IMR-90 (cell line): Measurements from ENCODE around the gene ZBTB38. TPM values are rescaled to one million over a fixed set of nuclear protein-coding genes. Genes with fewer than 3 reads are reported as not detected.

Source experiments
- ATAC-seq: fragments of 200-7000 bp; cut with Tn5 transposase; 2 replicates; pipeline ENCODE4 v1.9.1; 2020; ENCODE audit warnings: low read depth, mild to moderate bottlenecking, moderate library complexity
- BruUV-seq: library from RNA; stranded (reverse); fragments of 400-500 nt; replicated peaks from 2 replicates; lab custom pipeline; 2021; lab: Mats Ljungman, UMichigan
- CTCF ChIA-PET: fragments of 300-600 bp; formaldehyde crosslinking; extraction: SDS; loops from one replicate; lab custom pipeline; 2021; ENCODE audit warnings: antibody characterized with exemption; lab: Yijun Ruan, JAX
- POLR2A ChIA-PET: fragments of 300-600 bp; sonication (Branson Sonifier 250); formaldehyde crosslinking; loops from one replicate; lab custom pipeline; 2022; ENCODE audit warnings: antibody characterized with exemption; ENCODE audit not compliant: unreplicated experiment; lab: Charles Lee
- DNase-seq: peaks from one replicate; pipeline ENCODE4 v3.0.0; 2013
- H2AFZ ChIP-seq: replicated peaks from 2 replicates; pipeline ENCODE3; 2013; ENCODE audit warnings: low read length, mild to moderate bottlenecking; ENCODE audit not compliant: poor library complexity
- H2AK5ac ChIP-seq: 2 replicates; pipeline ENCODE4 v1.6.1; 2013; ENCODE audit warnings: low read depth, low read length, inconsistent platforms
- H2AK9ac ChIP-seq: replicated peaks from 2 replicates; pipeline ENCODE3; 2013; ENCODE audit warnings: mild to moderate bottlenecking, low read depth, low read length, moderate library complexity; ENCODE audit not compliant: poor library complexity
- H2BK120ac ChIP-seq: 2 replicates; pipeline ENCODE4 v1.6.1; 2013; ENCODE audit warnings: low read depth, low read length, inconsistent platforms
- H2BK15ac ChIP-seq: 3 replicates; pipeline ENCODE4 v1.6.1; 2013; ENCODE audit warnings: low read depth, low read length, inconsistent platforms
- H2BK20ac ChIP-seq: 2 replicates; pipeline ENCODE4 v1.6.1; 2013; ENCODE audit warnings: low read depth, mild to moderate bottlenecking, inconsistent platforms, low read length, moderate library complexity
- H2BK5ac ChIP-seq: 2 replicates; pipeline ENCODE4 v1.6.1; 2013; ENCODE audit warnings: mild to moderate bottlenecking, low read depth, low read length, inconsistent platforms; ENCODE audit not compliant: poor library complexity, severe bottlenecking
- H3K14ac ChIP-seq: replicated peaks from 2 replicates; pipeline ENCODE4 v1.6.1; 2013; ENCODE audit warnings: low read depth, low read length, inconsistent platforms
- H3K18ac ChIP-seq: 2 replicates; pipeline ENCODE4 v1.6.1; 2013; ENCODE audit warnings: low read depth, low read length, control low read depth
- H3K23ac ChIP-seq: 2 replicates; pipeline ENCODE4 v1.6.1; 2013; ENCODE audit warnings: low read depth, low read length, inconsistent platforms
- H3K27ac ChIP-seq: 2 replicates; pipeline ENCODE4 v1.5.1; 2013; ENCODE audit warnings: mild to moderate bottlenecking, control low read depth, low read length; ENCODE audit not compliant: insufficient read depth
- H3K27me3 ChIP-seq: 2 replicates; pipeline ENCODE4 v1.6.1; 2013; ENCODE audit warnings: low read length; ENCODE audit not compliant: control insufficient read depth, insufficient read depth
- H3K36me3 ChIP-seq: 2 replicates; pipeline ENCODE4 v1.6.1; 2013; ENCODE audit warnings: low read length, mixed read lengths; ENCODE audit not compliant: control insufficient read depth, insufficient read depth
- H3K4ac ChIP-seq: 2 replicates; pipeline ENCODE4 v1.6.1; 2013; ENCODE audit warnings: low read depth, low read length, inconsistent platforms
- H3K4me1 ChIP-seq: 2 replicates; pipeline ENCODE4 v1.6.1; 2013; ENCODE audit warnings: low read length, mixed read lengths; ENCODE audit not compliant: control insufficient read depth, insufficient read depth
- H3K4me2 ChIP-seq: 2 replicates; pipeline ENCODE4 v1.6.1; 2013; ENCODE audit warnings: low read depth, mild to moderate bottlenecking, control low read depth, low read length, moderate library complexity
- H3K4me3 ChIP-seq: 2 replicates; pipeline ENCODE4 v1.5.1; 2013; ENCODE audit warnings: low read depth, mild to moderate bottlenecking, control low read depth, low read length, moderate library complexity; ENCODE audit not compliant: insufficient read depth
- H3K56ac ChIP-seq: 2 replicates; pipeline ENCODE4 v1.6.1; 2013; ENCODE audit warnings: low read length, inconsistent platforms; ENCODE audit not compliant: insufficient read depth; ENCODE audit errors: extremely low read depth
- H3K79me1 ChIP-seq, 2 experiments: 2 replicates each; pipeline ENCODE4 v1.6.1; 2013; ENCODE audit warnings: low read length in 2 of 2, inconsistent platforms in 1 of 2, low read depth in 1 of 2
- H3K9ac ChIP-seq: 2 replicates; pipeline ENCODE4 v1.6.1; 2013; ENCODE audit warnings: low read depth, low read length, control low read depth
- H3K9me1 ChIP-seq: 2 replicates; pipeline ENCODE4 v1.6.1; 2013; ENCODE audit warnings: low read length, inconsistent platforms; ENCODE audit not compliant: insufficient read depth
- H3K9me3 ChIP-seq: 2 replicates; pipeline ENCODE4 v1.6.1; 2013; ENCODE audit warnings: low read length; ENCODE audit not compliant: control insufficient read depth, insufficient read depth
- H4K20me1 ChIP-seq: 2 replicates; pipeline ENCODE4 v1.6.1; 2013; ENCODE audit warnings: low read length, inconsistent platforms; ENCODE audit not compliant: insufficient read depth
- H4K5ac ChIP-seq: 2 replicates; pipeline ENCODE4 v1.6.1; 2013; ENCODE audit warnings: mild to moderate bottlenecking, low read depth, low read length, control low read depth
- H4K8ac ChIP-seq, 2 experiments: 2 replicates each; pipeline ENCODE4 v1.6.1; 2013; ENCODE audit warnings: low read depth in 2 of 2, low read length in 2 of 2, control low read depth in 1 of 2, inconsistent platforms in 1 of 2
- H4K91ac ChIP-seq: 2 replicates; pipeline ENCODE4 v1.6.1; 2013; ENCODE audit warnings: low read depth, low read length, inconsistent platforms; ENCODE audit not compliant: insufficient read depth
- CHD1 ChIP-seq: IDR thresholded peaks from 2 replicates; pipeline ENCODE4 v1.6.1; 2012; ENCODE audit warnings: low read depth, low read length, improper control_type of control experiment
- CTCF ChIP-seq: conservative IDR thresholded peaks from 2 replicates; pipeline ENCODE4 v1.5.1; 2012; ENCODE audit warnings: mild to moderate bottlenecking, low read depth, low read length, improper control_type of control experiment
- ELK1 ChIP-seq: fragments of 150-350 bp; IDR thresholded peaks from 2 replicates; pipeline ENCODE4 v1.6.1; 2016; ENCODE audit warnings: low read depth, mild to moderate bottlenecking, low read length, moderate library complexity, borderline replicate concordance
- FOS ChIP-seq: fragments of 150-350 bp; IDR thresholded peaks from 2 replicates; pipeline ENCODE4 v1.6.1; 2016; ENCODE audit warnings: low read depth, low read length
- POLR2A ChIP-seq: IDR thresholded peaks from 2 replicates; pipeline ENCODE4 v1.6.1; 2012; ENCODE audit warnings: mild to moderate bottlenecking, low read depth, low read length
- SMC3 ChIP-seq: fragments of 150-350 bp; IDR thresholded peaks from 2 replicates; pipeline ENCODE4 v1.6.1; 2016; ENCODE audit warnings: low read depth, mild to moderate bottlenecking, antibody characterized with exemption, low read length, moderate library complexity
- WGBS, 2 experiments: methylation state at CpG; one replicate each; pipeline versions ENCODE4 v1.1.5 to v1.1.7; 2013; ENCODE audit warnings: missing lambda C conversion rate in 2 of 2; ENCODE audit not compliant: insufficient read length in 1 of 2; ENCODE audit errors: extremely low coverage in 2 of 2; 5-methylcytosine and 5-hydroxymethylcytosine counted together
- dilution Hi-C: fragments of 300-500 bp; cut with HindIII; formaldehyde crosslinking; loops from one replicate; pipeline ENCODE4 v1.14.3; 2018; ENCODE audit warnings: low sequenced_read_pairs; ENCODE audit not compliant: unreplicated experiment
- in situ Hi-C: fragments of 300-500 bp; cut with MboI; formaldehyde crosslinking; loops from 3 replicates; pipeline ENCODE4 v1.14.3; 2019; ENCODE audit warnings: low sequenced_read_pairs, inconsistent platforms, mixed read lengths
- intact Hi-C: fragments of 100-400 bp; cut with micrococcal nuclease; formaldehyde crosslinking; loops from 2 replicates; pipeline ENCODE4 v1.10.0; 2022
- polyA plus RNA-seq, 3 experiments: library from polyadenylated mRNA; depleted of rRNA; stranded (reverse); fragments of >200 nt; gene quantifications; 2 replicates each; pipeline ENCODE4 v1.2.3, GENCODE V29; 2012; ENCODE audit warnings: low replicate concordance in 1 of 3
- total RNA-seq: library from RNA; depleted of rRNA; stranded (reverse); fragments of >200 nt; gene quantifications from 2 replicates; pipeline ENCODE4 v1.2.3, GENCODE V29; 2012

Gene ZBTB38
- total and polyA plus RNA-seq, 2 of the 4 experiments (the other 2 are of a cell fraction), result 44.9 to 274 TPM

DNA sequence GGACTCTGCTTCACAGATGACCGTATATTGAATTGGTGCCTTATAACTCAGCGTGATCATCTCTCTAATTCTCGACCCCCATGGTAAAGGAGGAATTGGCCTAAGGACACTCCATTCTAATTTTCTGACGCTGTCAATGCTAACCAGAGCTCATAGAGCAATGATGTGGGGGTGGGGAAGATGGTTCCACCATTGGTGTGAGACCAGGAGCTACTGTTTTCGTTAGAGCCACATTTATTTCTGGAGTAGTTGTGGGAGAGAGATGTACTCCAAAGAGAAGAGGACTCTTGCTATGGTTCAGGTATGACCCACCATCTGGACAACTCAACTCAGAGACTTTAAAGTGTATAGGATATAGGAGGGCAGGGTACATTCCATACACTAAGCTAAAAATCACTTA is 16.3 kb downstream of the ZBTB38 start:
- peak overlapping the region; percentile 88 for H3K14ac ChIP-seq
- no peaks in the 10 kb centered on the region for H3K27me3 ChIP-seq
- H3K56ac ChIP-seq, result peak overlapping the region; percentile 83
- no peak overlapping the region for H2AFZ ChIP-seq
- in situ Hi-C loops (no loop called here), dilution Hi-C loops (no loop called here), intact Hi-C loops (loop anchor here (2.0 kb wide), 2 partner anchors 16 to 68 kb away; partner anchors contain the start of gene ZBTB38)
- TF ChIP-seq ELK1, result no peak
- 0 out of 2 replicates have a peak, but pooled peaks have one; percentile 19 for TF ChIP-seq POLR2A
- no peak for TF ChIP-seq SMC3
- no peak for TF ChIP-seq CTCF
- no peak for TF ChIP-seq FOS
- TF ChIP-seq CHD1, result no peak
- peak overlapping the region; percentile 13 for H2AK9ac ChIP-seq
- H4K91ac ChIP-seq, result peak overlapping the region; percentile 87
- POLR2A ChIA-PET, result interaction anchor here (1.4 to 2.2 kb wide), 2 partner anchors 28 to 67 kb away, joined by 6 to 9 read pairs; no protein-coding TSS in a partner anchor
- WGBS, 2 experiments, result no CpG with 5 or more reads among the region's 5 CpGs
- peak overlapping the region; percentile 86 for H2BK120ac ChIP-seq
- H3K27ac ChIP-seq, result peak overlapping the region; percentile 95
- peak overlapping the region; percentile 64 for H2BK20ac ChIP-seq
- H3K4me2 ChIP-seq, result peak overlapping the region; percentile 91
- peak overlapping the region; percentile 67 to 80 for H4K8ac ChIP-seq
- peak overlapping the region; percentile 94 for H4K5ac ChIP-seq
- peak overlapping the region; percentile 82 for H3K4ac ChIP-seq
- no peaks in the 10 kb centered on the region for H3K9me3 ChIP-seq
- peaks cover 21% of the 10 kb centered on the region for H3K4me1 ChIP-seq
- peak overlapping the region; percentile 91 for H2BK5ac ChIP-seq
- BruUV-seq, result no TSS peak
- H3K18ac ChIP-seq, result peak overlapping the region; percentile 92
- H3K79me1 ChIP-seq, result peaks cover 31 to 64% of the 10 kb centered on the region in 2 experiments
- H3K9me1 ChIP-seq, result peaks cover 11% of the 10 kb centered on the region; the same call in 1 of the 2 replicates
- H2BK15ac ChIP-seq, result peak overlapping the region; percentile 86; the same call in 2 of the 3 replicates
- CTCF ChIA-PET, result interaction anchor here (0.9 to 2.8 kb wide), 5 partner anchors 11 to 81 kb away, joined by 3 to 11 read pairs (median 4); no protein-coding TSS in a partner anchor
- peak overlapping the region; percentile 94 for H2AK5ac ChIP-seq
- H3K23ac ChIP-seq, result peak overlapping the region; percentile 96
- peaks cover 19% of the 10 kb centered on the region for H3K36me3 ChIP-seq
- H4K20me1 ChIP-seq, result no peaks in the 10 kb centered on the region
- DNase-seq (no peak), ATAC-seq (no peak)
- peak overlapping the region; percentile 88 for H3K9ac ChIP-seq
- peak overlapping the region; percentile 44; the same call in 1 of the 2 replicates for H3K4me3 ChIP-seq
